ENCODE measurements around the gene C2orf76. TPM values are rescaled to one million over a fixed set of nuclear protein-coding genes. Genes with fewer than 3 reads are reported as not detected.

Gene C2orf76
- total and polyA plus RNA-seq, 10 of the 15 experiments (the other 5 are each of a cell fraction or from before 2014, with no cell fraction given): 14.0 to 46.1 (median 25.4) TPM

DNA sequence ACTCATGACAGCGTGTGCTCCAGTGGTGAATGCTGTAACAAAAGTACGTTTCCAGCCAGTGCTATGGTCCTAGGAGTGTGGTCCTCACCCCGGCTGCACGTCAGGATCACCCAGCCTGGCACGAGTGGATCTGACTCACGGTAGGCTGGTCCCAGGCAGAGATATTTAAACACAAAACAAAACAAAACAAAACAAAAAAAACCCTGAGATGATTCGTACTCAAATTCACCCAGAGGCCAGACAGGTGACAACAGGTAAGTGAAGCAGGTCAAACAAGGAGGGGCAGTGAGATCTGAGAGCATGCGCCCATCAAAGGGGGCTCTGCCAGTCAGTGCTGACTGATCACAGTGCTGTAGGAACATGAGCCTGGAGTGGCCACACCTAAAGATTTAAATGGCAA, 43.2 kb downstream of the C2orf76 start:
- H3K9ac ChIP-seq (ENCODE audit: control insufficient read depth, insufficient read depth, low read length): no peak overlapping the region
- TF ChIP-seq, protein P1, sequence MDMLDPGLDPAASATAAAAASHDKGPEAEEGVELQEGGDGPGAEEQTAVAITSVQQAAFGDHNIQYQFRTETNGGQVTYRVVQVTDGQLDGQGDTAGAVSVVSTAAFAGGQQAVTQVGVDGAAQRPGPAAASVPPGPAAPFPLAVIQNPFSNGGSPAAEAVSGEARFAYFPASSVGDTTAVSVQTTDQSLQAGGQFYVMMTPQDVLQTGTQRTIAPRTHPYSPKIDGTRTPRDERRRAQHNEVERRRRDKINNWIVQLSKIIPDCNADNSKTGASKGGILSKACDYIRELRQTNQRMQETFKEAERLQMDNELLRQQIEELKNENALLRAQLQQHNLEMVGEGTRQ (IDR thresholded peaks at IDR 0.05; ENCODE audit: borderline replicate concordance, low read depth, low read length): no peak
- TF ChIP-seq EGR1 (IDR thresholded peaks at IDR 0.05; ENCODE audit: borderline replicate concordance in 1 of 2, low read depth in 2 of 2, low read length in 2 of 2) (no peak), ZNF217 (IDR thresholded peaks at IDR 0.05) (no peak), GATAD2B (conservative IDR thresholded peaks at IDR 0.05; ENCODE audit: low read depth) (no peak), KLF5 (IDR thresholded peaks at IDR 0.05; ENCODE audit: partially characterized antibody) (no peak), SUZ12 (IDR thresholded peaks at IDR 0.05; ENCODE audit: unreplicated experiment) (no peak), CREM (IDR thresholded peaks at IDR 0.05; ENCODE audit: low read depth) (no peak), BMI1 (IDR thresholded peaks at IDR 0.05; ENCODE audit: borderline replicate concordance) (no peak), FOXK2 (IDR thresholded peaks at IDR 0.05) (no peak)
- TF ChIP-seq, protein P2, sequence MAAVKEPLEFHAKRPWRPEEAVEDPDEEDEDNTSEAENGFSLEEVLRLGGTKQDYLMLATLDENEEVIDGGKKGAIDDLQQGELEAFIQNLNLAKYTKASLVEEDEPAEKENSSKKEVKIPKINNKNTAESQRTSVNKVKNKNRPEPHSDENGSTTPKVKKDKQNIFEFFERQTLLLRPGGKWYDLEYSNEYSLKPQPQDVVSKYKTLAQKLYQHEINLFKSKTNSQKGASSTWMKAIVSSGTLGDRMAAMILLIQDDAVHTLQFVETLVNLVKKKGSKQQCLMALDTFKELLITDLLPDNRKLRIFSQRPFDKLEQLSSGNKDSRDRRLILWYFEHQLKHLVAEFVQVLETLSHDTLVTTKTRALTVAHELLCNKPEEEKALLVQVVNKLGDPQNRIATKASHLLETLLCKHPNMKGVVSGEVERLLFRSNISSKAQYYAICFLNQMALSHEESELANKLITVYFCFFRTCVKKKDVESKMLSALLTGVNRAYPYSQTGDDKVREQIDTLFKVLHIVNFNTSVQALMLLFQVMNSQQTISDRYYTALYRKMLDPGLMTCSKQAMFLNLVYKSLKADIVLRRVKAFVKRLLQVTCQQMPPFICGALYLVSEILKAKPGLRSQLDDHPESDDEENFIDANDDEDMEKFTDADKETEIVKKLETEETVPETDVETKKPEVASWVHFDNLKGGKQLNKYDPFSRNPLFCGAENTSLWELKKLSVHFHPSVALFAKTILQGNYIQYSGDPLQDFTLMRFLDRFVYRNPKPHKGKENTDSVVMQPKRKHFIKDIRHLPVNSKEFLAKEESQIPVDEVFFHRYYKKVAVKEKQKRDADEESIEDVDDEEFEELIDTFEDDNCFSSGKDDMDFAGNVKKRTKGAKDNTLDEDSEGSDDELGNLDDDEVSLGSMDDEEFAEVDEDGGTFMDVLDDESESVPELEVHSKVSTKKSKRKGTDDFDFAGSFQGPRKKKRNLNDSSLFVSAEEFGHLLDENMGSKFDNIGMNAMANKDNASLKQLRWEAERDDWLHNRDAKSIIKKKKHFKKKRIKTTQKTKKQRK (IDR thresholded peaks at IDR 0.05; ENCODE audit: low read depth, low read length): no peak
- TF ChIP-seq, protein P3, sequence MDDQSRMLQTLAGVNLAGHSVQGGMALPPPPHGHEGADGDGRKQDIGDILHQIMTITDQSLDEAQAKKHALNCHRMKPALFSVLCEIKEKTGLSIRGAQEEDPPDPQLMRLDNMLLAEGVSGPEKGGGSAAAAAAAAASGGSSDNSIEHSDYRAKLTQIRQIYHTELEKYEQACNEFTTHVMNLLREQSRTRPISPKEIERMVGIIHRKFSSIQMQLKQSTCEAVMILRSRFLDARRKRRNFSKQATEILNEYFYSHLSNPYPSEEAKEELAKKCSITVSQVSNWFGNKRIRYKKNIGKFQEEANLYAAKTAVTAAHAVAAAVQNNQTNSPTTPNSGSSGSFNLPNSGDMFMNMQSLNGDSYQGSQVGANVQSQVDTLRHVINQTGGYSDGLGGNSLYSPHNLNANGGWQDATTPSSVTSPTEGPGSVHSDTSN (IDR thresholded peaks at IDR 0.05; ENCODE audit: insufficient replicate concordance, low read depth, low read length): no peak
- TF ChIP-seq, protein P4, sequence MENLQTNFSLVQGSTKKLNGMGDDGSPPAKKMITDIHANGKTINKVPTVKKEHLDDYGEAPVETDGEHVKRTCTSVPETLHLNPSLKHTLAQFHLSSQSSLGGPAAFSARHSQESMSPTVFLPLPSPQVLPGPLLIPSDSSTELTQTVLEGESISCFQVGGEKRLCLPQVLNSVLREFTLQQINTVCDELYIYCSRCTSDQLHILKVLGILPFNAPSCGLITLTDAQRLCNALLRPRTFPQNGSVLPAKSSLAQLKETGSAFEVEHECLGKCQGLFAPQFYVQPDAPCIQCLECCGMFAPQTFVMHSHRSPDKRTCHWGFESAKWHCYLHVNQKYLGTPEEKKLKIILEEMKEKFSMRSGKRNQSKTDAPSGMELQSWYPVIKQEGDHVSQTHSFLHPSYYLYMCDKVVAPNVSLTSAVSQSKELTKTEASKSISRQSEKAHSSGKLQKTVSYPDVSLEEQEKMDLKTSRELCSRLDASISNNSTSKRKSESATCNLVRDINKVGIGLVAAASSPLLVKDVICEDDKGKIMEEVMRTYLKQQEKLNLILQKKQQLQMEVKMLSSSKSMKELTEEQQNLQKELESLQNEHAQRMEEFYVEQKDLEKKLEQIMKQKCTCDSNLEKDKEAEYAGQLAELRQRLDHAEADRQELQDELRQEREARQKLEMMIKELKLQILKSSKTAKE (IDR thresholded peaks at IDR 0.05; ENCODE audit: low read depth, poor library complexity, severe bottlenecking): no peak
- no peaks in the 10 kb centered on the region for H3K79me2 ChIP-seq (ENCODE audit: control insufficient read depth, insufficient read depth, low read length)
- intact Hi-C loops (cut with micrococcal nuclease; ENCODE audit: unreplicated experiment) (no loop called here), in situ Hi-C loops (cut with MboI) (no loop called here)
- H3K9me3 ChIP-seq (replicated peaks; ENCODE audit: control insufficient read depth, insufficient read depth, low read length): no peaks in the 10 kb centered on the region
- H2AFZ ChIP-seq (ENCODE audit: control insufficient read depth, low read depth, low read length): no peak overlapping the region
- SMC1A ChIA-PET (ENCODE audit: uncharacterized antibody, unreplicated experiment): no interaction called here
- H3K4me3 ChIP-seq: no peak overlapping the region
- H3K36me3 ChIP-seq (ENCODE audit: control insufficient read depth in 2 of 2, insufficient read depth in 2 of 2, low read length in 1 of 2): no peaks in the 10 kb centered on the region
- no peak overlapping the region for H3K4me2 ChIP-seq (ENCODE audit: control insufficient read depth, insufficient read depth)
- no peak overlapping the region for H3K27ac ChIP-seq (ENCODE audit: control insufficient read depth, insufficient read depth)
- DNase-seq (ENCODE audit: low read depth, low spot score): no peak
- H3K27me3 ChIP-seq (replicated peaks in 1 of 2; ENCODE audit: control insufficient read depth in 2 of 2, insufficient read depth in 2 of 2, low read length in 1 of 2): no peaks in the 10 kb centered on the region
- 88% methylated on average over 8 of the region's 8 CpGs for WGBS (ENCODE audit: insufficient coverage, insufficient replicate concordance, low lambda C conversion rate, missing lambda C conversion rate)
- BruUV-seq (replicated peaks): no TSS peak
- no peaks in the 10 kb centered on the region for H3K4me1 ChIP-seq (ENCODE audit: control insufficient read depth, insufficient read depth, low read length)
- no peaks in the 10 kb centered on the region for H4K20me1 ChIP-seq (ENCODE audit: control insufficient read depth, insufficient read depth)
- CTCF ChIA-PET: interaction anchor here (1.0 kb wide), 1 partner anchor 11 kb away, joined by 3 read pairs; no protein-coding TSS in a partner anchor
- ATAC-seq: no peak
- POLR2A ChIA-PET: no interaction called here
- FAIRE-seq: no peak
- RAD21 ChIA-PET (ENCODE audit: unreplicated experiment): no interaction called here

All from GM12878 (cell line).